ENCODE results near the gene LIPE. TPM values are rescaled to one million over a fixed set of nuclear protein-coding genes. Genes with fewer than 3 reads are reported as not detected.
A peak's percentile ranks its signal among the peaks of the same experiment; 100 is the strongest.

The LIPE gene
- total RNA-seq (ENCODE audit: unreplicated experiment) = 39.0 TPM
- long read RNA-seq, partial matches to known transcripts = 0 of 1 reads
- long read RNA-seq, other reads (novel, unspliced or antisense) = 1 of 1 reads

DNA sequence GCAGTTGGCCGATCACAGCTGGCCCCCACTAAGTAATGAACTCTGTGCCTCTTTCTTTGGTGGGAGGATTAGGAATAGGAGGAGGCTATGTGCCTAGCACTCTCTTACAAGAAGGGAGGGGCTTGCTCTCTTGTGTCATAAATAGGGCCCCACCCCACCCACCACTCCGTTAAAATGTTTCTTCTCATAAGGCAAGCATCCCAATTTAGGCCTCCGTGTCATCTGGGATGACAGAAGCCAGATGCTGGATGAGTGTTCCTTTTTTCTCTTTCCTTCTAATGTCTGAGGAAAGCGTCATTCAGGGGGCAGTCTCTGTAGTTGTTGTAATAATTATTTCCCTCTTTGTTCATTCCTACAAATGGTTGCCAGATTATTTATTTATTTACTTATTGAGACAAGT is at the start of gene LIPE:
TSS of gene LIPE (minus strand) at position 76 of the 400 bp plus-strand sequence. CDS start 239 bp downstream, outside the sequence.
- Mint-ChIP-seq H3K27ac (ENCODE audit: unreplicated experiment) (peak within 1 kb of the TSS; percentile 78), H3K9me3 (ENCODE audit: unreplicated experiment) (peaks cover 12% of the 10 kb centered on the region), H3K4me3 (ENCODE audit: unreplicated experiment) (peak within 1 kb of the TSS; percentile 53), H3K27me3 (ENCODE audit: unreplicated experiment) (peaks cover 7% of the 10 kb centered on the region), H3K36me3 (ENCODE audit: unreplicated experiment) (no peaks in the 10 kb centered on the region), H3K4me1 (ENCODE audit: low read depth, unreplicated experiment) (peaks cover 18% of the 10 kb centered on the region)
- no peak for DNase-seq
- TF ChIP-seq, protein P1, sequence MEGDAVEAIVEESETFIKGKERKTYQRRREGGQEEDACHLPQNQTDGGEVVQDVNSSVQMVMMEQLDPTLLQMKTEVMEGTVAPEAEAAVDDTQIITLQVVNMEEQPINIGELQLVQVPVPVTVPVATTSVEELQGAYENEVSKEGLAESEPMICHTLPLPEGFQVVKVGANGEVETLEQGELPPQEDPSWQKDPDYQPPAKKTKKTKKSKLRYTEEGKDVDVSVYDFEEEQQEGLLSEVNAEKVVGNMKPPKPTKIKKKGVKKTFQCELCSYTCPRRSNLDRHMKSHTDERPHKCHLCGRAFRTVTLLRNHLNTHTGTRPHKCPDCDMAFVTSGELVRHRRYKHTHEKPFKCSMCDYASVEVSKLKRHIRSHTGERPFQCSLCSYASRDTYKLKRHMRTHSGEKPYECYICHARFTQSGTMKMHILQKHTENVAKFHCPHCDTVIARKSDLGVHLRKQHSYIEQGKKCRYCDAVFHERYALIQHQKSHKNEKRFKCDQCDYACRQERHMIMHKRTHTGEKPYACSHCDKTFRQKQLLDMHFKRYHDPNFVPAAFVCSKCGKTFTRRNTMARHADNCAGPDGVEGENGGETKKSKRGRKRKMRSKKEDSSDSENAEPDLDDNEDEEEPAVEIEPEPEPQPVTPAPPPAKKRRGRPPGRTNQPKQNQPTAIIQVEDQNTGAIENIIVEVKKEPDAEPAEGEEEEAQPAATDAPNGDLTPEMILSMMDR (IDR thresholded peaks at IDR 0.05; ENCODE audit: partially characterized antibody, unreplicated experiment) = no peak

DNA sequence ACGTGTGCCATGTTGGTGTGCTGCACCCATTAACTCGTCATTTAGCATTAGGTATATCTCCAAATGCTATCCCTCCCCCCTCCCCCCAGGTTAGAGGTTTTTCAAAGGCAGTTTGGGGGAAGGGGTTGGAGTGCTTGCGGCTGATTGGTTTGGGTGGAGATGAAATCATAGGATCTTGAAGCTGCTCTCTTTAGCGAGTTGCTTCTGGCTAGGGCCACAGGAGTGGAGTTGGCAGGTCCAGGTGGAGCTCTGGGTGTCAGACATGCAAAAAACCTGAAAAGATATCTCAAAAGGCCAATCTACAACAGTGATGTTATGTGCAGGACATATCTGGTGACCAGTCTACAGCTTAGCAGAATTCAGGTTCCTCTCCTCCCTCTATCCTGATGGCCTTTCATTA is 48.2 kb upstream of the LIPE start:
- no peaks in the 10 kb centered on the region for H3K4me1 Mint-ChIP-seq (ENCODE audit: low read depth, unreplicated experiment)
- DNase-seq = no peak
- peaks cover 2% of the 10 kb centered on the region for H3K9me3 Mint-ChIP-seq (ENCODE audit: unreplicated experiment)
- no peak overlapping the region for H3K27ac Mint-ChIP-seq (ENCODE audit: unreplicated experiment)
- no peaks in the 10 kb centered on the region for H3K27me3 Mint-ChIP-seq (ENCODE audit: unreplicated experiment)
- TF ChIP-seq, protein P1 (IDR thresholded peaks at IDR 0.05; ENCODE audit: partially characterized antibody, unreplicated experiment) = no peak
- H3K36me3 Mint-ChIP-seq (ENCODE audit: unreplicated experiment) = no peaks in the 10 kb centered on the region
- no peak overlapping the region for H3K4me3 Mint-ChIP-seq (ENCODE audit: unreplicated experiment)

- DNase-seq = no peak
- Mint-ChIP-seq H3K4me3 (ENCODE audit: unreplicated experiment) (no peak overlapping the region), H3K9me3 (ENCODE audit: unreplicated experiment) (peaks cover 2% of the 10 kb centered on the region), H3K27ac (ENCODE audit: unreplicated experiment) (no peak overlapping the region), H3K36me3 (ENCODE audit: unreplicated experiment) (no peaks in the 10 kb centered on the region), H3K27me3 (ENCODE audit: unreplicated experiment) (no peaks in the 10 kb centered on the region), H3K4me1 (ENCODE audit: low read depth, unreplicated experiment) (no peaks in the 10 kb centered on the region)
- TF ChIP-seq, protein P1 (IDR thresholded peaks at IDR 0.05; ENCODE audit: partially characterized antibody, unreplicated experiment) = no peak
Observed at GRCh38 chr19:42474743-42475142, 47.6 kb upstream of the LIPE start.

- H3K4me1 Mint-ChIP-seq (ENCODE audit: low read depth, unreplicated experiment) = no peaks in the 10 kb centered on the region
- no peak overlapping the region for H3K27ac Mint-ChIP-seq (ENCODE audit: unreplicated experiment)
- DNase-seq = no peak
- no peaks in the 10 kb centered on the region for H3K27me3 Mint-ChIP-seq (ENCODE audit: unreplicated experiment)
- TF ChIP-seq, protein P1 (IDR thresholded peaks at IDR 0.05; ENCODE audit: partially characterized antibody, unreplicated experiment) = no peak
- H3K36me3 Mint-ChIP-seq (ENCODE audit: unreplicated experiment) = no peaks in the 10 kb centered on the region
- no peak overlapping the region for H3K4me3 Mint-ChIP-seq (ENCODE audit: unreplicated experiment)
- peaks cover 2% of the 10 kb centered on the region for H3K9me3 Mint-ChIP-seq (ENCODE audit: unreplicated experiment)
Observed at GRCh38 chr19:42473686-42474085, 46.5 kb upstream of the LIPE start.

DNA sequence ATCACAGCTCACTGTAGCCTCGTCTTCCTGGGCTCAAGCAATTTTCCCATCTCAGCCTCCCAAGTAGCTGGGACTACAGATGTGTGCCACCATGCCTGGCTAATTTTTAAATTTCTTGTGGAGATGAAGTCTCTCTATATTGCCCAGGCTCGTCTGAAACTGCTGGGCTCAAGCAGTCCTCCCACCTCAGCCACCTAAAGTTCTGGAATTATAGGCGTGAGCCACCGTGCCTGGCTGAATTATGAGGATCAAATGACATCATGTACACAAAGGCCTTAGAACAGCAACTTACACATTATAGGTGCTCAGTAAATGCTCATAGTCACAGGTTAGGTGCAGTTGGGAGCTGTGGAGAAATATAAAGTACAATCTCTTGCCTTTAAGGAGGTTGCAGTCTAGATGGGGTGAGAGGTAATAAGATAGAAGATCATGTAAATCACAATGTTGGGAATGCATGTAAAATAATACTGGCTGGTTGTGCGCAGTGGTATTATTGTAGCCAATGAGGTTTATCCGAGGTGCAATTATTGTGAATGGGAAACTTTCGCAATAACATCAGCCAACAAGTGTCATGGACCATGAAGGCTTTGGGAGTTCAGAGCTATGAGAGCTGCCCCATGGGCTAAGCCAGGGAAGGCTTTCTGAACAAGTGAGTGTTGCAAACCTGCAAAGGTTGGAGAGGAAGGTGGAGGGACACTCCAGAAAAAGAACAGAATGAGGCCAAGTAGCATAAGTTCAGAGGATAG is 45.4 kb upstream of the LIPE start:
- no peak overlapping the region for H3K4me3 Mint-ChIP-seq (ENCODE audit: unreplicated experiment)
- TF ChIP-seq, protein P1 (IDR thresholded peaks at IDR 0.05; ENCODE audit: partially characterized antibody, unreplicated experiment) = no peak
- H3K9me3 Mint-ChIP-seq (ENCODE audit: unreplicated experiment) = peaks cover 2% of the 10 kb centered on the region
- DNase-seq = no peak
- peaks cover 5% of the 10 kb centered on the region for H3K4me1 Mint-ChIP-seq (ENCODE audit: low read depth, unreplicated experiment)
- H3K27me3 Mint-ChIP-seq (ENCODE audit: unreplicated experiment) = no peaks in the 10 kb centered on the region
- H3K36me3 Mint-ChIP-seq (ENCODE audit: unreplicated experiment) = no peaks in the 10 kb centered on the region
- no peak overlapping the region for H3K27ac Mint-ChIP-seq (ENCODE audit: unreplicated experiment)
